ENCODE results near the gene GART.
"Not testable (repeated sequence)": the region's sequence is repeated elsewhere in the genome, so short reads cannot be mapped to it uniquely, and the experiment has no call there.

Gene GART

GRCh38 chr21:33541756-33542639 lies at the start of gene GART:
TSS of gene GART (minus strand) at chr21:33542117. CDS start at chr21:33539315, 2,802 bp downstream.
- peak; percentile 67 to 77 for DNase-seq (ENCODE audit: low read depth in 2 of 2)

GRCh38 chr21:33588485-33589335 lies 46.8 kb upstream of the GART start, which contains the start of gene DONSON:
TSS of gene DONSON (minus strand) at chr21:33588684. CDS start at chr21:33588641, 43 bp downstream.
- DNase-seq (ENCODE audit: low read depth in 2 of 2) = peak; percentile 73 to 82

DNA sequence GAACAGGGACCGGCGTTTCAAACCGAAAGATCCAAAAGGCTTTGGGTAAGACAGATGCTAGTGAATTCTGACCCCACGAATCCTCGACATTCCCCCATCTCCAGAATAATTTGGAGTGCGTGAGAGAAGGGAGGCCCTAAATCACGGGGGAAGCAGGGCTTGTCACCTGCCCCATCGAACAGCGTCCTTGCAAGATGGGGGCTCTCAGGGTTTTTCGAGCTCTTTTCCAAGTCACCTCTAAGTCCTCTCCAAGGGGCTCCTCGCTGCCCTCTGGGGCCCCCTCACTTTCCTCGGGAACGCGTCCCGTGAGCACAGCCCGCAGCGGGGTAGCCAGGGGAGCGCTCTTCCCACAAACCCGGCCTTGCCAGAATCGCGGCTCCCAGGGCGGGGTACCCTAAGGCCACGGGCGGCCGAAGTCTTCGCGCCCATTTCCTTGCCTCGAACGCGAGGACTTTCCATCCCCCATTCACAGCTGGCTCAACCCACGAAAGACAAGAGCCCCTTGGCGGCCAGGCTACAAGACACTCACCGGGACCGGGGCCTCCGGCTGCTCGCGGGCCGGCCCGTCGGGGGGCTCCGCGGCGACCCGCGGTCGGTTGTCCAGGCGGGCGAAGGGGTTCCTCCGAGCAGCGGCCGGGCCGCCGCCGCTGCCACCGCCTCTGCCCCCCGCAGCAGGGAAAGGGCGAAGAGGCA lies 46.0 kb upstream of the GART start:
- DNase-seq (ENCODE audit: low read depth in 2 of 2) = peak in 1 of 2 donors; percentile 7

DNA sequence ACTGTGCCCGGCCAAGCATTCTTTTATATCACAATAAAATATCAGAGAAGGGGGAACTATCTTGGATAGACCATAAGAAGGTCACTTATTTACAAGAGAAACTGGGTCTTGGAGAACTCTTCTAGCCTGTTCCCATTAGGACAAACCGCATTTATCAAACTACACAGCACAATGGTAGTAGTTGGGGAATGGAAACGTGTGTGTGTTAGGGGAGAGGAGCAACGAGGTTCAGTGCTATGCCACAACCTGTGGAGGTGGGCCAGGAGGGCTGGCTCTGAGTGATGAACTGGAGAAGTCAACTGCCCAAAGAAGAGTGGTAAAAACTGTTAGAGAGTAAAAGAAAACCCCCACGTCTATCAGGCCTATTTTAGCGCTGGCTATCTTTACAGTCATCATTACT lies 45.0 kb upstream of the GART start:
- no peak for DNase-seq (ENCODE audit: low read depth in 2 of 2)

GRCh38 chr21:33584455-33584854 lies 42.5 kb upstream of the GART start:
- DNase-seq (ENCODE audit: low read depth in 2 of 2) = no peak

GRCh38 chr21:33578959-33579542 lies 37.1 kb upstream of the GART start:
- no peak for DNase-seq (ENCODE audit: low read depth in 2 of 2)

DNA sequence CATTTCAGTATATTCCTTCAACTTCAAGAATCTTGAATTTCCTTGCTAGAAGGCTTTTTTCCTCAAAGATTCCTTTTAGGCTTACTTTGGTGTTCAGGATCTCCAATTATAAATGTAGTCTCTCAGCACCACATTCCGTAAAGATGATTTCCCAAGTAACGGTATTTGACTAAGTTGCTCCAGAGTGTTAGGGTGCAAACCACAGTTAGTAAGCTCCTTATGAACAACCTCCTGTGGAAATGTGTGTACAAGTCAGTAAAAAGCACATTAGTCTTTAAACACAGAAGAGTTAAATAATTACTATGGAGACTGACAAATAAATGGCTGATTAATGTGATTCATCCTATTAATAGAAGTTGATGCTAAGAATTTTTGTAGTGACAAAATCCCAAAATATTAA lies 36.3 kb upstream of the GART start:
- no peak for DNase-seq (ENCODE audit: low read depth in 2 of 2)

DNA sequence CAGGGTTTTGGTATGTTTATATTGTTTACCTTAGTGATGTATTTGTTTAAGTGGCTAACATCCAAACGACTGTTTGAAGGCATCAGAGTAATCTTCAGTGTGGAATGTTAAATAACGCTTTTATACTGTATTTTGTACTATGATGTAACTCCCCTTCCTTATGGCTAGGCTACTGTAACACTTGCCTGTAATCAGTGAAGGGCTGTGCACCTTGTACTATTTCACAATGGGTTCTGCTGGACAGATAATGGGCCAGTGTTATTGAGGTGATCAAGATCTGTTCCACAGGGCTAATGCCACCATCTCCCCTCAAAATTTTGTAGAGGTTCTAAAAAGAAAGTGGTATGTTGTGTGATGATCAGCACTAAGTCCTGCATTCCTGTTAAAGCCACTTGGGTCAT lies 34.8 kb upstream of the GART start:
- not testable (repeated sequence) for DNase-seq (ENCODE audit: low read depth in 2 of 2)

- DNase-seq (ENCODE audit: low read depth in 2 of 2) = no peak
Observed at GRCh38 chr21:33572350-33572749, 30.4 kb upstream of the GART start.

GRCh38 chr21:33569991-33570390 lies 28.1 kb upstream of the GART start:
- DNase-seq (ENCODE audit: low read depth in 2 of 2) = no peak

DNA sequence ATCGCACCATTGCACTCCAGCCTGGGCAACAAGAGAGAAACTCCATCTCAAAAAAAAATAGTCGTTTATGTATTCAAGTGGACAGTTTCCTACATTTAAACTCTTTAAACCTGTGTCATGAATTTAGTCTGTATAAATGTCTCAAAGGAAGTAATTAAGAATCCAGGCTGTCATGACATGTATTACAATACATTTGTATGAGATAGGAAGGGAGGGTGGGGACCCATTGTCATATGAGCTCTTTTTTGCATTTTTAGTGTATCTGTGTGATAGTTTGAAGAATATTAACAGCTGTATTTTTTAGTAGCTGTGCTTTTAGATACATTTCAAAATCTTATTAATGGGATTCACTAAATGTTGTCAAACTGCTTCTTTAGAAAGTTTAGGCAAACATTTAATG lies 26.5 kb upstream of the GART start:
- no peak for DNase-seq (ENCODE audit: low read depth in 2 of 2)

DNA sequence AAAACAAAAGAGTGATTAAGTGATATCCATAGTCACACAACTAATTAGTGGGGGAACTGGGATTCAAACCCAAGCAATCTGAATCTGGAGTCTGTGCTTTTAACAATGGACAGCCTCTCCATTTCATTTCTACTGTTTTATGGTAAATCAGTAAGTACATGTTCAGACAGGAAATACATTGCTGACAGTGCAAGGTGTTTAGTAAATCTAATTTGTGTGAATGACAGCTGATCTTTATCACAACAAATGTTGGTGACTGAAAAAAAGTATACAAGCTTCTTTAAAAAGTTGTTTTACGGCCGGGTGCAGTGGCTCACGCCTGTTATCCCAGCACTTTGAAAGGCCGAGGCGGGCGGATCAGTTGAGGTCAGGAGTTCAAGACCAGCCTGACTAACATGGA lies 26.0 kb upstream of the GART start:
- no peak for DNase-seq (ENCODE audit: low read depth in 2 of 2)

DNA sequence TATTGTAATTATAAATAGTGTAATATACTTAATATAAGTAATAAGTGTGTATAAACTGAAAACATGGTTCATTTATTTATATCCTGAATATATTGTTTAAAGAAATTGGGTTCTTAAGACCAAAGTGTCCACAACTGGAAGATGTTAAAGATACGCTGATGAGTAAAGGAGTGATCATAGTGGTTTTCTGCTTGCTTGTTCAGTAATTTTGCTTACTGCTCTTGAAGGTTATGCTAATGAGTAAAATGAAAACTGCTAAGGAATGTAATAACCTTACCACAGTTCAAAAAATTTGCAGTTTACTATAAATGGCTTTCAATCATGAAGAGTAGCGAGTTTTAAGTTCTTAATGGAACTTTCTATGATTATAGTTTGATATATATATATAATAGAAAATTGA lies 24.6 kb upstream of the GART start:
- no peak for DNase-seq (ENCODE audit: low read depth in 2 of 2)

DNA sequence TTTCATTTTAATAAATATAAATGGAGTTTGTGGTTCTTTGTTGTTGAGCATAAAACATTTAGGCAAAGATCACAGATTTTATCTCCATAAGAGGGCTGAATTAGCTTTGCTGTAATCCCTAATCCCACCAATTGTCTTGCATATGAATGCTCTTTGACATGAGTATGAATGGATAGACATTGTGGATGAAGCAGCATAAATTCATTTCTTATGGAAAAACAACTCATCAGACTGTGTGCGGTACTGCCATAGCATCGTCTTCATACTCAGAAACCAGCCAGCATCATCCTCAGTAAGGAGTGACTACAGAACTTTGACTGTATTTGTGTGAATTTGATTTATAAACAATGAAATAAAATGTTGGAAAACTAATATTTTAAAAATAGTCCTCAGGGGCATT lies 20.5 kb upstream of the GART start:
- DNase-seq (ENCODE audit: low read depth in 2 of 2) = no peak

DNA sequence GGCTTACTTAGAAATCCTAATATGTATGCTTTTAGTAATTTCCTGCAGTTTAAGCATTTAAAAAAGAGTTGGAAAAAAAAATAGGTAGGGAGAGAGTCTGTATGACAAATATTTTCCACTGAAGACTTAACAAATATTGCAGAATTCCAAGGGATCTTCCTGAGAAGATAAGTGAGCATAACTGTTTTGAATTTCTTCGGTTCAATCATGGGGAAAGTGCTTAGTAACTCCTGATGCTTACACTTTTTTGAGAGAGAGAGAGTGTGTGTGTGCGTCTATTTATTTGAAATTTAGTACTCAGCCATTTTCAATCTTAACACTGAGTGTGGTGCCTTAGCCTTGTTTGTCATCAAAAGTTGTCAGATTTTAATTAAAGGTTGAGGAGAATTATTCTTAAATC lies 19.5 kb upstream of the GART start:
- DNase-seq (ENCODE audit: low read depth in 2 of 2) = no peak

GRCh38 chr21:33560965-33561364 lies 19.0 kb upstream of the GART start:
- DNase-seq (ENCODE audit: low read depth in 2 of 2) = no peak

- DNase-seq (ENCODE audit: low read depth in 2 of 2) = no peak
Observed at GRCh38 chr21:33559813-33560212, 17.9 kb upstream of the GART start.

DNA sequence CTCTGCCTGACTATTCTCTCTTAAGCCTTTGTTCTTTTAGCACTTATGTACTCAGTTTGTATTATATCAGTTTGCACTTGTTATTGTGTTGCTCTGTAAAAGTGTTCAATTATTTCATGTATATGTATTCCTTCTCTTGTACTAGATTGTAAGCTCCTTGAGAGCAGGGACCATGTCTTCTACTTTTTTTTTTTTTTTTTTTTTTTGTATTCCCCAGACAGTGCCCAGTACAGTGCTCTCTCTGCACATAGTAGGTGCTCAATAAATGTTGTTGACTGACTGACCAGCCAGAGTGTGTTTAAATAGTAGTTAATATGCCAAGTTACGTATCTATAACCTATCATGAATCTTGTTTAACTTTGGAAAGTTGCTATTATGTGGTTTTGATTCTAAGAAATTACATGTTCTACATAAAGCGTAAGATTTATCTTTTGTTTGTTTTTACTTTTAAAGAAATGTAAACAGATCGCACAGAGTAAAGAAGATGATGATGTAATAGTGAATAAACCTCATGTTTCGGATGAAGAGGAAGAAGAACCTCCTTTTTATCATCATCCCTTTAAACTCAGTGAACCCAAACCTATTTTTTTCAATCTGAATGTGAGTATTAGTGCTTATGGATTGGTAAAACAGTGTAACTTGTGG lies 17.0 kb upstream of the GART start:
- no peak for DNase-seq (ENCODE audit: low read depth in 2 of 2)

GRCh38 chr21:33557447-33557846 lies 15.5 kb upstream of the GART start:
- DNase-seq (ENCODE audit: low read depth in 2 of 2) = no peak

- DNase-seq (ENCODE audit: low read depth in 2 of 2) = no peak
Observed at GRCh38 chr21:33554982-33555344, 13.0 kb upstream of the GART start.

DNA sequence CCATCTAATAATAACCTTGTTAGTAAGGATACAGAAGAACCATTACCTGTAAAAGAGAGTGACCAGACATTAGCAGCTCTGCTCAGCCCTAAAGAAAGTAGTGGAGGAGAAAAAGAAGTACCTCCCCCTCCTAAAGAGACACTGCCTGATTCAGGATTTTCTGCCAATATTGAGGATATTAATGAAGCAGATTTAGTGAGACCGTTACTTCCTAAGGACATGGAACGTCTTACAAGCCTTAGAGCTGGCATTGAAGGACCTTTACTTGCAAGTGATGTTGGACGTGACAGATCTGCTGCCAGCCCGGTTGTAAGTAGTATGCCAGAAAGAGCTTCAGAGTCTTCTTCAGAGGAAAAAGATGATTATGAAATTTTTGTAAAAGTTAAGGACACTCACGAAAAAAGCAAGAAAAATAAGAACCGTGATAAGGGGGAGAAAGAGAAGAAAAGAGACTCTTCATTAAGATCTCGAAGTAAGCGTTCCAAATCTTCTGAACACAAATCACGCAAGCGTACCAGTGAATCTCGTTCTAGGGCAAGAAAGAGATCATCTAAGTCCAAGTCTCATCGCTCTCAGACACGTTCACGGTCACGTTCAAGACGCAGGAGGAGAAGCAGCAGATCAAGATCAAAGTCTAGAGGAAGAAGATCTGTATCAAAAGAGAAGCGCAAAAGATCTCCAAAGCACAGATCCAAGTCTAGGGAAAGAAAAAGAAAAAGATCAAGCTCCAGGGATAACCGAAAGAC lies 12.5 kb upstream of the GART start:
- no peak for DNase-seq (ENCODE audit: low read depth in 2 of 2)

All from activated CD4-positive, alpha-beta T cell treated with anti-CD3 and anti-CD28 coated beads for 24 hours (primary cell).